HG03039 (cell line): ENCODE data around the gene SETSIP.
"Not testable (repeated sequence)": the region's sequence is repeated elsewhere in the genome, so short reads cannot be mapped to it uniquely, and the experiment has no call there.

Experiments
- ATAC-seq: cut with Tn5 transposase; IDR thresholded peaks from one replicate; pipeline ENCODE4 v1.9.1; 2021; ENCODE audit warnings: mild to moderate bottlenecking, moderate library complexity; ENCODE audit not compliant: unreplicated experiment

SETSIP gene

DNA sequence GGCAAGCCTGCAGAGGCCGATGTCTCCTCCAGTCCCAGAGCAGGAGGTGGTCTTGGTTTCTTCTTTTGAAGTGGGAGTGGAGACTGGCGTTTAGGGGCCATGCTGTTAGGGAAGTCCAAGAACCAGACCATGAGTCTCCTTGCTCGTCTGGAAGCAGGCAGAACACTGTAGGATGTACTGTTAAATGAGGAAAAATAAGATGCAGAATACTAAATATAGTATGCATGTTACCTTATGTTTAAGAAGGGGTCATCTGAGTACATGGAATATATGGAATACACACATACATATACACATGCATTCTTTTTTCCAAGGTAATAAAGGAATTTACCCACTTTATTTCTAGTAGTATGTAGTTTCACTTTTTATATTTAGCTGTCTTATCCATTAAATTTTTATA, at the start of gene SETSIP:
TSS of gene SETSIP (minus strand) at position 101 of the 400 bp plus-strand sequence. CDS start at position 101, 0 bp downstream.
- ATAC-seq, result no peak

- no peak for ATAC-seq
Observed at GRCh38 chr1:92123868-92124267, 48.7 kb upstream of the SETSIP start.

DNA sequence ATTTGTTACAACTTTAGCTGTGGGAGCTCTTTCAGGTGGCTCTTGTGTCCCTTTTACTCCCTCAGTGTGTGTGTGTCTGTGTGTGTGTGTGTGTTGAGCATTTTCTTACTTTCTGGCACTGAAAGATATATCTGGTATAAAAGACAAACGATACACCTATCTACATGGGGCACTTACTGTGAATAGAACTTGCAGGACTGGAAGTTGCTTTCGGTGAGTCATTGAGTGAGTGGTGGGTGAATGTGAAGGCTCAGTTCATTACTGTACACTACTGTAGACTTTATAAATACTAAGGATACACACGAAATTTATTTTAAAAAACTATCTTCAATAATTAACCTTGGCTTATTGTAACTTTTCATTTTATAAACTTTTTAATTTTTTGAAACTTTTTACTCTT, 43.6 kb upstream of the SETSIP start:
- no peak for ATAC-seq

- no peak for ATAC-seq
Observed at GRCh38 chr1:92117526-92117925, 42.3 kb upstream of the SETSIP start.

DNA sequence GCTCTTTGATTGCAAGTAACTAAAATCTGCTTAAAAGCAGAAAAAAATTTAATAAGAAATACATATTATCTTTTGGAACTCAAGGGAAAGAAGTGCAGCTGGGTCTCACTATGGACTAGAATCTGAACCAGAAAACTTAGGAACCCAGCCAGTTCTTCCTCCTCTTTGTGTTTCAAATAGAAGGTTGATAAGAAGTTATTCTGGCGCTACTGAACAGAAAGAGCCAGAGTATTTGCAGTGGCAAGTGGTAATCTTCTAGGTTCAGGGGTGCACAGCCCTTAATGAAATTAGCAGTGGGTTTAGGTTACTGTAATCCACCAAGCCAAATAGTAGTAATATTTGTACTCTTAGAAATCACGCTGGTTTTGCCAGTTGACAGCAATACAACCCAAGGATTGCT, 33.4 kb upstream of the SETSIP start:
- ATAC-seq, result no peak

DNA sequence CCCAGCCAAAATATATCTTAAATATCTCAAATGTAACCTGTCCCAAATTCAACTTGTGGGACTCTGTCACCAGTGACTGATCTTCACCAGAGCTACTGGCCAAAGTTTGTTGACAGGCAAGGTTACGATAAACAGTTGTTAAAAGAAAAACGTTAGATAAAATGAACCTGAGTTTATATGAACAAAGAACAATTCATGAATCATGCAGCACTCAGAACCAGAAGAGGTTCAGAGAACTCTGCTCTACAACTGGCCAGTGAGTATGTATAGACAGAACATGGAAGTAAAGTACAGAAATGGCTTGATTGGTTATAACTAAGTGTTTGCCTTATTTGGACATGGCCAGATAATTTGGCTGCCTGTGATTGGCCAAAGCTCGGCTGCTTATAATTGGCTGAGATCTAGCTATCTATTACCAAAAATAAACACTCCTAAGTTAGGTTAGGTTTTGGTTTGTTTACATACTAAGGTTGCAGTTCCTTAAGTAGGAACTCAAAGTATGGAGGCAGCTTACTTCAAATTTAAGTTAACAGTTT, 30.4 kb upstream of the SETSIP start:
- ATAC-seq, result no peak

- ATAC-seq, result no peak
Observed at GRCh38 chr1:92096317-92096716, 21.1 kb upstream of the SETSIP start.

DNA sequence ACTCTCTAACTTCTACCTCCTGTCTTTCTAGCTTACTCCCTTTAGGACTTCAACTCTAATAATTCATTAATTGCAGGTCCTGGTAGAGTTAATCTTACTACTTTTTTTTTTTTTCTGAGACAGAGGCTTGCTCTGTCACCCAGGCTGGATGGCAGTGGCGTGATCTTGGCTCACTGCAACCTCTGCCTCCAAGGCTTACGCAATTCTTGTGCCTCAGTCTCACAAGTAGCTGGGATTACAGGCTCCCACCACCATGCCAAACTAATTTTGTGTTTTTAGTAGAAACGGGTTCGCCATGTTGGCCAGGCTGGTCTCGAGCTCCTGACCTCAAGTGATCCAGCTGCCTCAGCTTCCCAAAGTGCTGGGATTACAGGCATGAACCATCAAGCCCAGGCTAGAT, 20.7 kb upstream of the SETSIP start:
- ATAC-seq, result no peak

DNA sequence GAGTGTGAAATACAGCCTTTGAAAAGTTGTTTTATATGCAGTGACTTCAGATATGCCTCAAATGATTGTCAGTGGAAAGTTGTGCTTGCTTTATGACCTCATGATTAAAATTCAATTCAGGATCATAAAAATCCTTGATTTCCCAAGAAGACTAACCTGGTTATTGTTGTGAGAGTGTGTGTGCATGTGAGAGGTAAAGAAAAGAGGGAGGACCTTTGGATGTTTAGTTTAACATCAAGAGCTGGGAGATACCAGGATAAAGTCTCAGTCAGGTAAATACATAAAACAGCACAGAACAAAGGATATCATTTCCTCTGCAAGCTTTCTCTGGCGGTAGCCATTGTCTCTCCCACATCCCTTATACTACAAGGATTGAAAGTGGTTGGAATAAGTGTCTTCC, 19.4 kb upstream of the SETSIP start:
- no peak for ATAC-seq

DNA sequence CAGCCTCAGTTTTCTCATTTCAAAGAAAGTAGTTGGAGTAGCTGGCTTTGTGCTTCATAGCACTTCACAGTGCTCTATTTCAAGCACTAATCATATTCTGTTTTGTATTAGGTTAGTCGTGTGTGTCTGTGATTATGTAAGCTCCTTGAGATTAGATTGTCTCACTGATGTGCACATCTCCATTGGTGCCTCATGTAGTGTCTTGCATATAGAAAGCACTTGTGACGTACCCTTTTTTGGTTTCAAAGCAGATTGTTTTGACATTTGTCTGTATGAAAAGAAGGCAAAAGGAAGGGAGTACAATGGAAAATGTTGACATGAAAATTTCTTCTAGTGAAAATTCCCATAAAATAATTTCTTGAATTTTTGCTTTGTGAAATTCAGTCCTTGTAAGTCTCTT, 18.9 kb upstream of the SETSIP start:
- no peak for ATAC-seq

DNA sequence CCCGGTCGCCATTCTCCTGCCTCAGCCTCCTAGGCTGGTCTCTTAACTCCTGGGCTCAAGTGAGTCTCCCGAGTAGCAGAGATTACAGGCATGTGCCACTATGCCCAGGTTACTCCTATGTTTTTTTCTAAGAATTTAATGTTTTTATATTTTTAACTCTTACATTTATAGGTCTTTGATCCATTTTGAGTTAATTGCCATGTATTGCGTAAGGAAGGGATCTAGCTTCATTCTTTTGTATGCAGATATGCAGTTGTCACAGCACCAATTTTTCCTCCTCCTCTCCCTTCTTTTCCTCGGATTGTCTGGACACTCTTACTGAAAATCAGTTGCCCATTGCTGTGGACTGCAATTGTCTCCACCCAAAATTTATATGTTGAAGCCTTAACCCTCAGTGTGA, 16.4 kb upstream of the SETSIP start:
- ATAC-seq, result no peak

DNA sequence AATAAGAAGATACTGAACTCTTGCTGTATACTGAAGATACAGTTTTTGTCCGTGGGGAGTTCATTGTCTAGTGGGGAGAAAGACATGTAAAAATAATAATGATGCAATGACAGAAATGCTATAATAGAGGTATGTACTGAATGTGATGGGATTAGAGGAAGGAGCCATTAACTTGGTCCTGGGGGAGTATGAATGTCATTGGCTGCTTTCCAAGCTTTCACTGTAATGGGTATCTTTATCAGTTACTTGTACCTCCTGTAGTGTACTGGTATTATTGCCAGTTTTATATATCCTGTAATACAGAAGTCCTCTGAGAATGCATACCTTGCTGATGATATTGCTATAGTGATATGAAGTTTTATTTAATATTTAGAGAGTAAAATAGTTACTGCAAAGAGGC, 12.3 kb upstream of the SETSIP start:
- no peak for ATAC-seq

DNA sequence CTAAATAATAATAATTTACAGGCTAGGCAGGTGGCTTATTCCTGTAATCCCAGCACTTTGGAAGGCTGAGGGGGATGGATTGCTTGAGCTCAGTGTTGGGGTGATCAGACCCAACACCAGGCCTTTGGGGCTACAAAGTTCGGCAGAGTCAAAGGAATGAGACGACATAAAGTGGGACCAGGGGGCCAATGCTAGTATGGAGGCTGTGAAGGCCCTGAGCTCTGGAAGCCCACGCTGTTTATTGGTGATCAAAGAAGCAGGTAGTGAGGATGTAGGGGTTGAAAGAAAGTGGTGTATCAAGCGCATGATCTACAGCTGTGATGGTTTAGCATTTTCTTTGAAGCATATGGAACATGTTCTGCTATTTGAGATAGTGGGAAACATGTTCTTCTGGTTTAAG, 10.5 kb upstream of the SETSIP start:
- ATAC-seq, result no peak

GRCh38 chr1:92084651-92085050, 9.4 kb upstream of the SETSIP start:
- no peak for ATAC-seq

DNA sequence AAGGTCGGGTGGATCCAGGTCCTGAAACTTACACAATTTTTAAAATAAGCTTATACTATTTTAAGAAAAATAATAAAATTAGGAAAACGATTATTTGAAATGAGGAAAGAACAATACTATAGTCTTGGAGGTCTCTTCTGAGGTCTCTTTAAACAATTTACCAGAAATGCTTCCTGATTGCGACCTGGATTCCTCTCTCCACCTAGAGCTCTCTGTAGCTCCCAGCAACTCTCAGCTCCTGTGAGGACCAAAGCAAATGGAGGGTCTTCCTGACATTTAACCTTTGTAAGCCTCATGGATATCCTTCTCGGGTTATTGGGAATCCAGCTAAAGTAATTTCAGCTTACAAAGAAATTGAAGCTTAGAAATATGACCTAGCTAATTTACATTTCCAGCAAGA, 5.8 kb upstream of the SETSIP start:
- ATAC-seq, result no peak

DNA sequence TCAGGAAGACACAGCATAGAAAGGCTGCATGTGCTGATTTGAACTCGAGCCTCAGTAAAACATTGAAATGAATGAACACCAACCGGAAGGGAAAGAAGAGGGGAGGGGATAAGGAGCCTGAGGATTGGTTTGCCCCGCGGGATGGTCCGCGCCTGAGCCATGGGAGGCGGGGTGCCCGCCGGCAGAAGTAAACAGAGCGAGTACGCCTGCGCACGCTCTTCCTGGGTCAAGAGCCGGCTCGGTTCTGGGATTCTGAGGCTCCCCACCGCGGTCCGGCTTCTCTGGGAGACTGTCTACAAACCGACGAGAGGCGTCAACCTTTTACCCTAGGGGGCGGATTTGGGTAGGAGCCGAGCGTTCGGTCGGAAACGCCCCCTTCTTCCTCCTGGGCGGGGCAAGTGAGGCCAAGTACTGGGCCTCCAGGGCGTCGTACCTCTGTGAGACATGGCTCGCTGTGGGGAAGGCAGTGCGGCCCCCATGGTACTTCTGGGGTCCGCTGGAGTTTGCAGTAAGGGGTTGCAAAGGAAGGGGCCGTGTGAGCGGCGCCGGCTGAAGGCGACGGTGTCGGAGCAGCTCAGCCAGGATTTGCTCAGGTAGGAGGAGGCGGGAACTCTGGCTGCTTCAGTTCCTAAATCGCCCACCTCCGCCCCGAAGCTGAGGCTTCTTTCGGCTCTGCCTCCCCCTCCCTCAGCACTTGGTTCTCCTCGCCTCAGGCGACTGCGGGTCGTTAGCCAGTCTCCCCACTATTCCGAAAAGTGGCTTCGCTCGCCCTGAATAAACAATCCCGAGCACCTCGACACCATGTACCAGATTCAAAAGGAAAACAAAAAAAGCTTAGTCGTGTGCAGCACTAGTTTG, 5.1 kb upstream of the SETSIP start, which contains the start of gene BTBD8:
TSS of gene BTBD8 (plus strand) at position 218 of the 858 bp plus-strand sequence. CDS start at position 445, 227 bp downstream.
- peak; percentile 94 for ATAC-seq

DNA sequence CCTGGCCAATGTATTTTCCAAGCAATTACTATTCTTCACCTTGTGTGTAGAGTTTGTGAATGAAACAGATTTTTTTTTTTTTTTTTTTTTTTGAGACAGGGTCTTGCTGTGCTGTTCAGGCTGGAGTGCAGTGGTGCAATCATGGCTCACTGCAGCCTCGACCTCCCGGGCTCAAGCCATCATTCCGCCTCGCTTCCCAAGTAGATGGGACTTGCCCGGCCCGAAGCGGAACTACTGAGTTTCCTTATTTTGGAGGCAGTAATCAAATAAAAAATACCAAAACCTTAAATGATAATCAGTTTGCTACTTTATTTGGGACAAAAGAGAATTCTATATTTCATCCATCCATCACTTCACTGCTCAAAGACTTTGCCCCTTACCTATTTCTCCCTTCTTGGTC, 4.2 kb upstream of the SETSIP start:
- no peak for ATAC-seq

GRCh38 chr1:92078077-92078476, 2.9 kb upstream of the SETSIP start:
- not testable (repeated sequence) for ATAC-seq

- no peak for ATAC-seq
Observed at GRCh38 chr1:92076363-92076762, 1.2 kb upstream of the SETSIP start.

DNA sequence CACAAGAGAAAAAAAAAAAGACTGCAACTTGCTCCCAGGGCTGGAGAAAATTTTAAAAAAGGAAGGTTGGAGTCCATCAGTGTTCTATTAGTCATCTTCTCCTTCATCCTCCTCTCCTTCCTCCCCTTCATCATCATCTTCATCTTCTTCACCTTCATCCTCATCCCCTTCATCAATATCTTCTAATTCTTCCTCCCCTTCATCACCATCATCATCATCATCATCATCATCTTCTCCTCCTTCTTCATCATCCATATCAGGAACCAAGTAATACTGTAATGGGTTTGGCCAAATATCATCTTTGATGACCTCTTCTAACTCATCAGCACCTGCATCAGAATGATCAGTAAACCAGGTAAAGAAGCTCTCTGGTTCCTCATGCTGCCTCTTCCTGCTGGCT, 765 bp downstream of the SETSIP start:
- not testable (repeated sequence) for ATAC-seq

DNA sequence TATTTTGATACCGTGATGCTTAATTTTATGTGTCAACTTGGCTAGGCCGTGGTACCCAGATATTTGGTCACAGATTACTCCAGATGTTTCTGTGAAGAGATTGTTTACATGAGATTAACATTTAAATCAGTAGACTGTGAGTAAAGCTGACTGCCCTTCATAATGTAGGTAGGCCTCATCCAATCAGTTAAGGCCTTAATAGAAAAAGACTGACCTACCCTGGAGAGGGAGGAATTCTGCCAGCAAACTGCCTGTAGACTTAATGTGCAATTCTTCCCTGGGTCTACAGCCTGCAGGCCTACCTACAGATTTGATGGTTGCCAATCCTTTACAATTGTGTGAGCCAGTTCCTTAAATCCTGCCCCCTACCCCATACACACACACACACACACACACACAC, 4.3 kb downstream of the SETSIP start:
- no peak for ATAC-seq

DNA sequence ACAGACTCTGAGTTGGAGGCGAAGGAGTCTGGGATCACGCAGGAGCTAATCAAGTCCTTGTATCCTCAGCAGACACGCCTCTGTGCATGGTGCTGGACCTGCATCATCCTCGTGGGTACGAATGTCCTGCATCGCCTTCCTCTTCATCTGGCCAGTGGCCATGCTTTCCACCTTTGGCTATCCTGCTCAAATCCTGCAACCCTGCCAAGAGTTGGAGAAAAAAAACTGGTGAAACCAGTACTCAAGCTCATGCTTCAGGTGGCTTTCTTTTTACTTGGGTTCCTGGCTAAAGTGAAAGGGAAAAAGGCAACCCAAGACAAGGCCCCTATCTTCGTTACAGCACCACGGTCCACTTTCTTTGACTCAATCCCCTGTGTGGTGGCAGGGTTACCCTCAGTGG, 8.9 kb downstream of the SETSIP start:
- ATAC-seq, result no peak

DNA sequence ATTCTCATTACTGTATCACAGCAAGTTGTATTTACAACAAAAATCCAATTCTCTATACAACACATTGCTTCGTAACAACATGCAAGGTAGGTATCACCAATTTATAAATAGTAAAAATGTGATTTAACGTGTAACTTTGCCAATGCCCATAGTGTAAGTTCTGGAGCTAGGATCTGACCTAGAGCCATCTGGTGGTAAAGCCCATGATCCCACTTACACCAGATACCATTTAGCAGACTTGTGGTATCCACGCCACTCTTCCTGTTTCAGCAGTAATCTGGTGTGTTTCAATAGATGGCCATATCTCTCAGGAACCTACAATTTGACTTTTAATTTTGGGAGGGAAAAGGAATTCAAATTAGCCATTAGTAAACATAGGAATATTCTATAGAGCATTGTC, 10.2 kb downstream of the SETSIP start:
- ATAC-seq, result no peak
